ENCODE data around the gene PRKCD. TPM values are rescaled to one million over a fixed set of nuclear protein-coding genes. Genes with fewer than 3 reads are reported as not detected.

PRKCD gene
- total and polyA plus RNA-seq, 11 donors: 5.3 to 44.5 (median 11.6) TPM

- no peak for ATAC-seq
- Histone ChIP-seq H3K4me1 (peaks cover 0 to 49% (median 13%) of the 10 kb centered on the region in 12 donors), H3K9me3 (no peaks in the 10 kb centered on the region), H3K27me3 (no peaks in the 10 kb centered on the region), H3K27ac (peak overlapping the region in 1 of 12 donors; percentile 82), H3K36me3 (peaks cover 4 to 97% (median 78%) of the 10 kb centered on the region in 9 donors), H3K4me3 (no peak overlapping the region)
- 84 to 97% (median 91%) methylated on average over 10 of the region's 10 CpGs for WGBS, 4 donors
- intact Hi-C loops (cut with DNase I): loop anchor here in 1 of 10 donors (5.0 kb wide), 1 partner anchor 37 kb away; no protein-coding TSS in a partner anchor
- TF ChIP-seq CTCF (IDR thresholded peaks at IDR 0.05): no peak
- no peak for TF ChIP-seq POLR2A (IDR thresholded peaks at IDR 0.05)
- DNase-seq: peak in 1 of 5 donors; percentile 10
These were observed 73.8 kb downstream of the PRKCD start for GRCh38 chr3:53234841-53235232.

GRCh38 chr3:53235545-53235944 lies 74.5 kb downstream of the PRKCD start:
- H3K27ac ChIP-seq: peak overlapping the region in 9 of 12 donors; percentile 23 to 86 (median 66)
- H3K36me3 ChIP-seq: peaks cover 4 to 97% (median 78%) of the 10 kb centered on the region in 9 donors
- H3K9me3 ChIP-seq: no peaks in the 10 kb centered on the region
- intact Hi-C loops (cut with DNase I): loop anchor here in 1 of 10 donors (5.0 kb wide), 1 partner anchor 37 kb away; no protein-coding TSS in a partner anchor
- no peak for TF ChIP-seq POLR2A (IDR thresholded peaks at IDR 0.05)
- no peak for TF ChIP-seq CTCF (IDR thresholded peaks at IDR 0.05)
- H3K27me3 ChIP-seq: no peaks in the 10 kb centered on the region
- 74 to 85% (median 80%) methylated on average over 6 of the region's 6 CpGs for WGBS, 4 donors
- H3K4me1 ChIP-seq: peaks cover 0 to 54% (median 13%) of the 10 kb centered on the region in 12 donors
- H3K4me3 ChIP-seq: no peak overlapping the region
- DNase-seq (peak in 1 of 5 donors; percentile 8), ATAC-seq (no peak)

- TF ChIP-seq CTCF (IDR thresholded peaks at IDR 0.05) (no peak), POLR2A (IDR thresholded peaks at IDR 0.05) (no peak)
- peak; percentile 65 to 89 (median 84) for DNase-seq
These were observed 75.3 kb downstream of the PRKCD start for GRCh38 chr3:53236112-53236841.

More at GRCh38 chr3:53236112-53236841, 75.3 kb downstream of the PRKCD start:
- ATAC-seq: peak; percentile 67 to 92 (median 84)
- Histone ChIP-seq H3K4me1 (peaks cover 0 to 54% (median 13%) of the 10 kb centered on the region in 12 donors), H3K36me3 (peaks cover 4 to 97% (median 78%) of the 10 kb centered on the region in 9 donors), H3K4me3 (no peak overlapping the region), H3K27ac (peak overlapping the region; percentile 21 to 86 (median 64)), H3K27me3 (no peaks in the 10 kb centered on the region), H3K9me3 (no peaks in the 10 kb centered on the region)
- intact Hi-C loops (cut with DNase I): loop anchor here in 1 of 10 donors (5.0 kb wide), 1 partner anchor 36 kb away; no protein-coding TSS in a partner anchor
- 54 to 60% (median 57%) methylated on average over 7 to 9 of the region's 9 CpGs for WGBS, 4 donors
